Neuronal stem cell (in vitro differentiated cells): ENCODE measurements around the gene PHKG1.

Experiments used
- DNase-seq: peaks from one replicate; pipeline ENCODE4 v3.0.0-alpha.2; 2013; ENCODE audit warnings: low spot score
- H2AFZ ChIP-seq: one replicate; pipeline ENCODE4 v1.6.1; 2013; ENCODE audit warnings: mild to moderate bottlenecking, low read length, inconsistent platforms
- H2AK5ac ChIP-seq: 2 replicates; pipeline ENCODE4 v1.6.1; 2013; ENCODE audit warnings: low read depth, mild to moderate bottlenecking, inconsistent platforms, low read length, moderate library complexity, mixed read lengths
- H2BK120ac ChIP-seq: 2 replicates; pipeline ENCODE4 v1.6.1; 2013; ENCODE audit warnings: low read depth, mild to moderate bottlenecking, inconsistent platforms, low read length, moderate library complexity, mixed read lengths
- H2BK12ac ChIP-seq: one replicate; pipeline ENCODE4 v1.6.1; 2013; ENCODE audit warnings: low read length, inconsistent platforms
- H2BK15ac ChIP-seq: 2 replicates; pipeline ENCODE4 v1.6.1; 2013; ENCODE audit warnings: mild to moderate bottlenecking, low read length, inconsistent platforms, mixed read lengths
- H2BK5ac ChIP-seq: one replicate; pipeline ENCODE4 v1.6.1; 2013; ENCODE audit warnings: inconsistent platforms, mild to moderate bottlenecking, low read length, moderate library complexity
- H3K14ac ChIP-seq: one replicate; pipeline ENCODE4 v1.6.1; 2013; ENCODE audit warnings: low read length, inconsistent platforms
- H3K18ac ChIP-seq: 2 replicates; pipeline ENCODE4 v1.6.1; 2013; ENCODE audit warnings: low read length, inconsistent platforms
- H3K23ac ChIP-seq: 2 replicates; pipeline ENCODE4 v1.6.1; 2013; ENCODE audit warnings: low read depth, mild to moderate bottlenecking, mixed read lengths, low read length, inconsistent platforms; ENCODE audit not compliant: poor library complexity
- H3K27ac ChIP-seq: replicated peaks from 3 replicates; pipeline ENCODE4 v1.5.1; 2013; ENCODE audit warnings: low read length, inconsistent platforms
- H3K27me3 ChIP-seq, 3 experiments: 2 replicates each; pipeline ENCODE4 v1.6.1; 2013; ENCODE audit warnings: low read length in 3 of 3, mild to moderate bottlenecking in 2 of 3, inconsistent platforms in 1 of 3, low read depth in 1 of 3, mixed read lengths in 1 of 3, moderate library complexity in 1 of 3; ENCODE audit not compliant: control insufficient read depth in 3 of 3, insufficient read depth in 3 of 3
- H3K36me3 ChIP-seq, 2 donors: replicated peaks in 1 of 2; 2 replicates each; pipeline ENCODE4 v1.6.1; 2013; ENCODE audit warnings: low read length in 2 of 2; ENCODE audit not compliant: control insufficient read depth in 2 of 2, insufficient read depth in 2 of 2
- H3K4ac ChIP-seq: 2 replicates; pipeline ENCODE4 v1.6.1; 2013; ENCODE audit warnings: inconsistent platforms, mild to moderate bottlenecking, low read length, moderate library complexity
- H3K4me1 ChIP-seq, 2 donors: 1 replicate in 1 of 2; 2 replicates in 1 of 2; pipeline ENCODE4 v1.6.1; 2013; ENCODE audit warnings: low read length in 2 of 2, low read depth in 1 of 2; ENCODE audit not compliant: control insufficient read depth in 2 of 2, insufficient read depth in 1 of 2
- H3K4me2 ChIP-seq: one replicate; pipeline ENCODE4 v1.6.1; 2013; ENCODE audit warnings: mild to moderate bottlenecking, low read length, inconsistent platforms; ENCODE audit not compliant: insufficient read depth, poor library complexity, severe bottlenecking
- H3K4me3 ChIP-seq, 2 donors: 2 replicates each; pipeline ENCODE4 v1.5.1; 2013; ENCODE audit warnings: low read length in 2 of 2, mild to moderate bottlenecking in 2 of 2, inconsistent platforms in 1 of 2, moderate library complexity in 1 of 2
- H3K79me1 ChIP-seq: one replicate; pipeline ENCODE4 v1.6.1; 2013; ENCODE audit warnings: low read depth, mild to moderate bottlenecking, inconsistent platforms, low read length, moderate library complexity
- H3K9ac ChIP-seq: one replicate; pipeline ENCODE4 v1.6.1; 2013; ENCODE audit warnings: mild to moderate bottlenecking, low read depth, low read length, inconsistent platforms; ENCODE audit not compliant: poor library complexity
- H3K9me3 ChIP-seq, 2 donors: replicated peaks in 1 of 2; 2 replicates each; pipeline versions ENCODE3 to v1.6.1; 2013; ENCODE audit warnings: low read length in 2 of 2, mild to moderate bottlenecking in 2 of 2, inconsistent platforms in 1 of 2, low read depth in 1 of 2, mixed read lengths in 1 of 2, moderate library complexity in 1 of 2; ENCODE audit not compliant: control insufficient read depth in 2 of 2, insufficient read depth in 1 of 2
- H4K8ac ChIP-seq: one replicate; pipeline ENCODE4 v1.6.1; 2013; ENCODE audit warnings: low read depth, mild to moderate bottlenecking, inconsistent platforms, low read length, moderate library complexity
- H4K91ac ChIP-seq: one replicate; pipeline ENCODE4 v1.6.1; 2013; ENCODE audit warnings: low read length, low read depth, mild to moderate bottlenecking, inconsistent platforms; ENCODE audit not compliant: poor library complexity
- WGBS, 2 donors: extraction: QIAGEN DNeasy Blood & Tissue Kit; methylation state at CpG; one replicate each; pipeline ENCODE4 v1.1.7; 2013; ENCODE audit warnings: missing lambda C conversion rate in 2 of 2, mixed read lengths in 1 of 2; ENCODE audit not compliant: insufficient read length in 2 of 2, insufficient replicate concordance in 1 of 2; ENCODE audit errors: extremely low coverage in 2 of 2; 5-methylcytosine and 5-hydroxymethylcytosine counted together

PHKG1 gene

DNA sequence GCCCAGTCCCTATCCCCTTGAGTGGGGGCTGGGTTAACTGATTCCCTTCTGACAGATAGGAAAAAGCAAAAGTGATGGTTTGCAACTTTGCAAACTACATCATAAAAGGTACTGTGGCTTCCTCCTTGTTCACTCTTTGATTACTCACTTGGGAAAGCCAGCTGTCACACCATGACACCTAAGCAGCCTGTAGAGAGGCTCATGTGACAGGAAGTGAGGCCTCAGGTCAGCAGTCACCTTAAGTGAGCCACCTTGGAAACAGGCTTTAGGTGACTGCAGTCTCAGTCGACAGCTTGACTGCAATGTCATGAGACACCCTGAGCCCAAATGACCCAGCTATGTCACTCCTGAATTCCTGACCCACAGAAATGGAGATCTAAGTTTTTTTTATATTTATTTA lies 17.9 kb upstream of the PHKG1 start:
- Histone ChIP-seq H3K4me3 (no peak overlapping the region), H3K79me1 (peaks cover 1% of the 10 kb centered on the region), H3K9ac (no peak overlapping the region), H2BK5ac (no peak overlapping the region), H3K4ac (no peak overlapping the region), H4K91ac (no peak overlapping the region), H3K4me1 (no peaks in the 10 kb centered on the region), H3K9me3 (no peaks in the 10 kb centered on the region), H3K18ac (no peak overlapping the region), H2BK12ac (no peak overlapping the region), H3K4me2 (no peak overlapping the region), H2AFZ (no peak overlapping the region), H2BK120ac (no peak overlapping the region), H4K8ac (no peak overlapping the region), H2BK15ac (no peak overlapping the region), H3K27ac (no peak overlapping the region), H3K23ac (no peak overlapping the region), H3K27me3 (no peaks in the 10 kb centered on the region), H3K14ac (no peak overlapping the region), H2AK5ac (no peak overlapping the region), H3K36me3 (no peaks in the 10 kb centered on the region)
- no CpG with 5 or more reads among the region's 1 CpG for WGBS, 2 donors
- DNase-seq = no peak

DNA sequence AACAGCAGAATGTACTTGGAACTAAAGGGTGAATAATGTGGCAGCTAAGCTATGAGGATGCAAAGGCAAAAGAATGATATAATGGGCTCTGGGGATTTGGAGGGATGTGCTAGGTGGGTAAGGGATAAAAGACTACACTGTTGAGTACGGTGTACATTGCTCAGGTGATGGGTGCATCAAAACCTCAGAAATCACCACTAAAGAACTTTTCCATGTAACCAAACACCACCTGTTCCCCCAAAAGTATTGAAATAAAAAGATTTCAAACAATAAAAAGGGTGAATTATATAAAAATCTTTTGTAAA lies 15.2 kb upstream of the PHKG1 start:
- H3K4me1 ChIP-seq = no peaks in the 10 kb centered on the region
- H2BK120ac ChIP-seq = no peak overlapping the region

DNA sequence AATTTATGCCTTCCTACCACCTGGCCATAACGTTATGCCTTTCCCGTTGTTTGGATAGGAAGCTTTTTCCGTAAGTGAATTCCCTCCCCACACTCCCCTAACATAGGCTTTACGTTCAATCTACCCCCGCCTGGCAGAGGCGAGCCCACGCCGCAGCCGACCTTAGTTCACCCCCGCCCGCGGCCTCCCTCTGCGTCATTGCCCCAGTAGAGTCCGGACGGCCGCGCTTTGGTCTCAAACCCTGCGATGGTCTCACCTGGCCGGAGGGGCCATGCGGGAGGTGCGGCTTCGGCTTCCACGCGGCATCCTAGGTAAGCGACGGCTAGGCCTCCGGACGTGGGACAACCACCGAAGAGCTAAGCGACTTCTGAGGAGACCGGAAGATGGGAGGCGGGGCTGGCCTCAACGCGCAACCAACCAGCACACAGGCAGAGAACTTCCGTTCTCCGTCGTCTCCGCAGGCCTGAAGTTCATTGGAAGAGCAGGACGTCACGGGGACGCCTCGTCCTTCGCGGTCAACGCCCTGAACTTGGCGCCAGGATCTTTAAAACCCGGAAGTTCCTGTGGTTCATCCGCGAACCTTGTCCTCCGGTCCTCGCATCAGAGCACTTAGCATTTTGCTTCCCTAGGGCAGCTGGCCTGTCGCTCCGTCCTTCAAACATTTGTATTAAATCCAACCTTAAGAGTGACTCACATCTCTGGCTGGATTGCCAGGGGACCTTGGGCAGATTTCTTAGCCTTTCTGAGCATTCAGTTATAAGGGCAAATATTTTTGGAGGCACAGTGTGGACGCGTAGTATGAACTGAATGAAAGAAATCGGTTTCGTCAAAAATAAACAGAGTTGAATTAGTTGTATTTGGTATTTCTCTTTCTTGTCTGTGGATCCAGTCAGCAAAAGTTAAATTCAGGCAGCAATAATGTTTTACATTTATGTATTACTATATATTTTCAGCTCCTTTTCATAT lies 13.6 kb upstream of the PHKG1 start, which contains the start of gene CHCHD2:
TSS of gene CHCHD2 (minus strand) at position 369 of the 966 bp plus-strand sequence. CDS start at position 306, 63 bp downstream.
- H3K36me3 ChIP-seq = peaks cover 0 to 5% of the 10 kb centered on the region in 2 donors
- H2AK5ac ChIP-seq = no peak within 1 kb of the TSS
- H2AFZ ChIP-seq = no peak within 1 kb of the TSS
- peak within 1 kb of the TSS in 1 of 2 donors; percentile 91 for H3K4me3 ChIP-seq
- no peak within 1 kb of the TSS for H2BK15ac ChIP-seq
- peak within 1 kb of the TSS; percentile 45 for H3K4me2 ChIP-seq
- H4K91ac ChIP-seq = no peak within 1 kb of the TSS
- no peak within 1 kb of the TSS for H3K27ac ChIP-seq
- H3K18ac ChIP-seq = peak within 1 kb of the TSS; percentile 71
- H3K14ac ChIP-seq = no peak within 1 kb of the TSS
- H3K27me3 ChIP-seq = no peaks in the 10 kb centered on the region
- no peaks in the 10 kb centered on the region for H3K4me1 ChIP-seq
- peak; percentile 82 for DNase-seq
- peaks cover 1% of the 10 kb centered on the region for H3K79me1 ChIP-seq
- H3K9me3 ChIP-seq = no peaks in the 10 kb centered on the region
- H4K8ac ChIP-seq = no peak within 1 kb of the TSS
- no peak within 1 kb of the TSS for H3K4ac ChIP-seq
- no peak within 1 kb of the TSS for H2BK120ac ChIP-seq
- peak within 1 kb of the TSS; percentile 73 for H3K23ac ChIP-seq
- no peak within 1 kb of the TSS for H2BK5ac ChIP-seq
- H2BK12ac ChIP-seq = no peak within 1 kb of the TSS
- WGBS, 2 donors = no CpG with 5 or more reads among the region's 57 CpGs
- H3K9ac ChIP-seq = peak within 1 kb of the TSS; percentile 63

More for the DNA sequence above, 15.2 kb upstream of the PHKG1 start:
- DNase-seq = no peak
- H2AK5ac ChIP-seq = no peak overlapping the region
- H4K91ac ChIP-seq = no peak overlapping the region
- H3K36me3 ChIP-seq = peaks cover 0 to 5% of the 10 kb centered on the region in 2 donors
- WGBS, 2 donors = no CpG with 5 or more reads among the region's 1 CpG
- no peak overlapping the region for H3K23ac ChIP-seq
- H3K27ac ChIP-seq = no peak overlapping the region
- peaks cover 1% of the 10 kb centered on the region for H3K79me1 ChIP-seq
- no peak overlapping the region for H3K18ac ChIP-seq
- H2BK5ac ChIP-seq = no peak overlapping the region
- no peak overlapping the region for H2AFZ ChIP-seq
- H2BK12ac ChIP-seq = no peak overlapping the region
- no peaks in the 10 kb centered on the region for H3K27me3 ChIP-seq
- no peak overlapping the region for H3K4me2 ChIP-seq
- no peak overlapping the region for H4K8ac ChIP-seq
- no peak overlapping the region for H2BK15ac ChIP-seq
- no peak overlapping the region for H3K14ac ChIP-seq
- no peak overlapping the region for H3K9ac ChIP-seq
- H3K4me3 ChIP-seq = no peak overlapping the region
- no peak overlapping the region for H3K4ac ChIP-seq
- no peaks in the 10 kb centered on the region for H3K9me3 ChIP-seq

DNA sequence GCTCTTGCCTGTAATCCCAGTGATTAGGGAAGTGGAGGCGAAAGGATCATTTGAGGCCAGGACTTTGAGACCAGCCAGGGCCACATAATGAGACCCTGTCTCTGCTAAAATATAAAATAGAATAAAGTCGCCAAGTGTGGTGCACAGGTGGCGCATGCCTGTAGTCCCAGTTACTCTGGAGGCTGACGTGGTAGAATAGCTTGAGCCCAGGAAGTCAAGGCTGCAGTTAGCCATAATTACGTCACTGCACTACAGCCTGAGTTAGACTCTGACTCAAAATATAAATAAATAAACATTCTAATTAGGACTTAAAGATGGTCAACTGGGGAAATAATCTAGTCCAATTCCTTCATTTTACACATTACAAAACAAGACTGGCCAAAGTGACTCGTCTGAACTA lies 12.8 kb upstream of the PHKG1 start:
- WGBS, 2 donors = no CpG with 5 or more reads among the region's 6 CpGs
- peak overlapping the region; percentile 45 for H3K4me2 ChIP-seq

More for the DNA sequence above, 12.8 kb upstream of the PHKG1 start:
- Histone ChIP-seq H3K27me3 (no peaks in the 10 kb centered on the region), H3K4me1 (no peaks in the 10 kb centered on the region), H3K14ac (no peak overlapping the region), H3K18ac (no peak overlapping the region), H3K4ac (no peak overlapping the region), H3K79me1 (peaks cover 1% of the 10 kb centered on the region), H2BK5ac (no peak overlapping the region), H3K23ac (no peak overlapping the region), H2BK12ac (no peak overlapping the region), H4K8ac (no peak overlapping the region), H2AFZ (no peak overlapping the region), H3K9ac (no peak overlapping the region), H2AK5ac (no peak overlapping the region), H2BK120ac (no peak overlapping the region), H3K9me3 (no peaks in the 10 kb centered on the region), H4K91ac (no peak overlapping the region), H3K4me3 (peak overlapping the region in 1 of 2 donors; percentile 91), H2BK15ac (no peak overlapping the region), H3K36me3 (peaks cover 0 to 5% of the 10 kb centered on the region in 2 donors), H3K27ac (no peak overlapping the region)
- no peak for DNase-seq
